ENCODE data around the gene CFAP251. TPM values are rescaled to one million over a fixed set of nuclear protein-coding genes. Genes with fewer than 3 reads are reported as not detected.
"Not testable (repeated sequence)": the region's sequence is repeated elsewhere in the genome, so short reads cannot be mapped to it uniquely, and the experiment has no call there.

CFAP251 gene, protein sequence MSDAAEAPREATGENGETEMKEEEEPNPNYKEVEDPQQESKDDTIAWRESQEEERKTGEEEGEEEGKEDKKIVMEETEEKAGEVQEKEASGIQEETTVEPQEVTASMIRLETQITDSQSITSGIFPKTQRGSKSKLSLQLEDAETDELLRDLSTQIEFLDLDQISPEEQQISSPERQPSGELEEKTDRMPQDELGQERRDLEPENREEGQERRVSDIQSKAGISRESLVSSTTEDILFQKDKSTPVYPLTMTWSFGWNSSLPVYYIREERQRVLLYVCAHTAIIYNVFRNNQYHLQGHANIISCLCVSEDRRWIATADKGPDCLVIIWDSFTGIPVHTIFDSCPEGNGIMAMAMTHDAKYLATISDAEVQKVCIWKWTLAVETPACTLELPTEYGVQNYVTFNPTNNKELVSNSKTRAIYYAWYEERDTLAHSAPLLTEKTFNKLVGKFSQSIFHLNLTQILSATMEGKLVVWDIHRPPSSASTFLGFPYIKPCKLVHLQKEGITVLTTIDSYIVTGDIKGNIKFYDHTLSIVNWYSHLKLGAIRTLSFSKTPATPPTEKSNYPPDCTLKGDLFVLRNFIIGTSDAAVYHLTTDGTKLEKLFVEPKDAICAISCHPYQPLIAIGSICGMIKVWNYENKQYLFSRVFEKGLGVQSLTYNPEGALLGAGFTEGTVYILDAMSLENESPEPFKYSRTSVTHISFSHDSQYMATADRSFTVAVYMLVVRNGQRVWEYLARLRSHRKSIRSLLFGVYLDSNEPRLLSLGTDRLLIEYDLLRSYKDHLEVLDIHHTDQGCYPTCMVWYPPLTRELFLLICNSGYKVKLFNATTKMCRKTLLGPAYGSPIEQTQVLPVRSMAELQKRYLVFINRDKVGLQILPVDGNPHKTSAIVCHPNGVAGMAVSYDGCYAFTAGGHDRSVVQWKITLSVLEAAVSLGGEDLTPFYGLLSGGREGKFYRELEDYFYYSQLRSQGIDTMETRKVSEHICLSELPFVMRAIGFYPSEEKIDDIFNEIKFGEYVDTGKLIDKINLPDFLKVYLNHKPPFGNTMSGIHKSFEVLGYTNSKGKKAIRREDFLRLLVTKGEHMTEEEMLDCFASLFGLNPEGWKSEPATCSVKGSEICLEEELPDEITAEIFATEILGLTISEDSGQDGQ
- total RNA-seq = 9.5 TPM

DNA sequence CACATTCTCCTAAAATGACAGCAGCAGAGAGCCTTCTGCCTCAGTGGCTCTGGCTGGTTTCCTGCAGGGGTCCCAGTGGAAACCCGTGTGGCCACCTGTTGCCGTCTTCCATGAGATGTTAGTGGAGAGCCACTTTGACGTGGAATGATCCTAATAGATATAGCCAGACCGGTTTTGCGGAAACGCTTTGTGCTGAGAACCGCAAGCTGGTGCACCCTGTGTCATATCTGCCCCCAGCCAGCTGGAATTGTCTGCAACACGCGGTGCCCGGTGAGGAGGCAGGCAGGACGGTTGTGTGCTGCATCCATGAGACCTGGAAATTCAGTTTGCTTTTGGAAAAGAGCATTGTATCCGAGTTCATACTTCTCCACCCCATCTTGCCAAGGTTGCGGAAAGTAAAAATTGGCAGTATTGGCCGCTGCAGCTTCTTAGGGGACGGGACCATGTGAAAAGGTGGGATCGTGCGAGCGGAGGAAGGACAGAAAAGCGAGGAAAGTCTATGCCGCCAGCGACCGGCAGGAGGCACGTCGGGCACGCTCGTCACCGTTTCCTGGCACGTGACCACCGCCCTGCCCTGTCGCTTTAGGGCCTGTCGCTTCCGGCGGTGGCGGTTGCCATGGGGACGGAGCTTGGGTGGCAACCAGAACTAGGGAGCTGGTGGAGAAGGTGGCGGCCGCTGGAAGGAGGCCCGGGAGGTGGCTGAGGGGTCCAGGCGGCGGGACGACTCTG is at the start of gene CFAP251:
Gene CFAP251 (plus strand): TSS at position 643 of the 729 bp plus-strand sequence. CDS start 2,714 bp downstream, outside the sequence.
- DNase-seq = peak; percentile 82

DNA sequence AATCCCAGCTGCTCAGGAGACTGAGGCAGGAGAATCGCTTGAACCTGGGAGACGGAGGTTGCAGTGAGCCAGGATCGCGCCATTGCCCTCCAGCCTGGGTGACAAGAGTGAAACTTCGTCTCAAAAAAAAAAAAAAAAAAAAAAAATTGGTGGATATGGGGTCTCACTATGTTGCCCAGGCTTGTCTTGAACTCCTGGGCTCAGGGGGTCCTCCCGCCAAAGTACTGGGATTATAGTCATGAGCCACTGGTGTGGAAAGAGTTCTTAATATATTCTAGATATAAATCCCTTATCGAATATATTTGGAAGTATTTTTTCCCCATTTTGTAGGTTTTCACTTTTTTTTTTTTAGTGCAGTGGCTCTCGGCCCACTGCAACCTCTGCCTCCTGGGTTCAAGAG is 49.2 kb upstream of the CFAP251 start:
- DNase-seq = not testable (repeated sequence)

DNA sequence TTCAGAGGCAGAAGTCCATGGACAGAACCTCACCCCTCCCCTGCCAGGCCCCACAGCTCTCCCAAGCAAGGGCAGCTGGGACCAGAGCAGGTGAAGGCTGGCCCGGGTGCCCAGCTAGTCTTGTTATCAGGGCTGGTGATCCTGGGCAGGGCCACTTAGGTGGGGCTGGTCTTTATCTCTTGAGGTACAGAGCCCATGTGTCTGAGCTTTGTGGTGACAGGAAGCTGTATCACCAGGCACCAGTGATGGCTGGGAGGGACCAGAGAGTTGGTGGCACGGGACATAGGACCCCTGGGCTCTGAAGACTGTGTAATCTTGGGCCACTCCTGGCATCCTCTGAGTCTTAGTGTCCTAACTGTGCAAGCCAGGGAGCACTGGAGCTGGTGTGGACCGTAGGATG is 46.9 kb upstream of the CFAP251 start:
- no peak for DNase-seq

DNA sequence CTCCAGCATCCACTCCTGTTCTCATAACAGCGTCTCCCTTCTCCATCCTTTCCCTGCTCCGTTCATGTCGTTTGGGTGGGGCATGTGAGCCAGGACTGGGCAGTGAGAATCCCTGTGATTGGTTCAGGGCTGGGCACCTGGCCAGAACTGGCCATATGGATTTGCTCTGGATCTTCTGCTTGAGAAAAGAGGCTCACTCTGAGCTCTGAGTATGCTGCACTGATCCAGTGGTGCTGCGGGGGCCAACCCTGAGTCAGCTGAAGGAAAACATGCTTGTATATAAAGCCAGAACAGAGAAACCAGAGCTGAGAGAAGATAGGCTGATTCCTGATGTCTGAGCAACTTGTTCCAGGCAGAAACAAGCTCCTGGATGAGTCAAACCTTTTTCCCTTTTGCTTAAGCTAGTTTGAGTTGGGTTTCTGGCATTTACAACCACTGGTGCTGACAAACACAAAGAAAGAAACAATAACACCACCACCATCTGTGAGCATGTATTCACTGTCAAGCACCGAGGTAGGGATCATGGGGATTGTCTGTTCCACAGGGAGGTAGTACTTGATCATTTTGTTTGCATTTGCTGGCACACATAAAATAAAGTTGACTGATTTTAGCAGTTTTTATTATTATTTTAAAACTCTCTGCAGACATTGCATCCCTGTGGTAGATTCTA is 45.7 kb upstream of the CFAP251 start:
- DNase-seq = peak; percentile 70

- no peak for DNase-seq
Observed at GRCh38 chr12:121873216-121873569, 45.2 kb upstream of the CFAP251 start.

- no peak for DNase-seq
Observed at GRCh38 chr12:121874071-121874470, 44.3 kb upstream of the CFAP251 start.

GRCh38 chr12:121875582-121875981 is 42.8 kb upstream of the CFAP251 start:
- DNase-seq = no peak

DNA sequence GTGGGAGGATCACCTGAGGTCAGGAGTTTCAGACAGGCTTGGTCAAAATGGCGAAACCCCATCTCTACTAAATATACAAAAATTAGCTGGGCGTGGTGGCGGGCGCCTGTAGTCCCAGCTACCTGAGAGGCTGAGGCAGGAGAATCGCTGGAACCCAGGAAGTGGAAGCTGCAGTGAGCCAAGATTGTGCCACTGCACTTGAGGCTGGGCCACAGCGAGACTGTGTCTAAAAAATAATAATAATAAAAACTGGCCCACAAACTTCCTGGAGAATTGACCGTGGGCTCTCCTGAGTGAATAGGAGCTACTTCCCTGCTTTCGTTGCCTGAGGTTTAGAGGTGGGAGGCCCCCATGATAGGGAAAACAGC is 42.3 kb upstream of the CFAP251 start:
- DNase-seq = not testable (repeated sequence)

- DNase-seq = no peak
Observed at GRCh38 chr12:121883315-121883660, 35.1 kb upstream of the CFAP251 start.

- not testable (repeated sequence) for DNase-seq
Observed at GRCh38 chr12:121885129-121885528, 33.3 kb upstream of the CFAP251 start.

DNA sequence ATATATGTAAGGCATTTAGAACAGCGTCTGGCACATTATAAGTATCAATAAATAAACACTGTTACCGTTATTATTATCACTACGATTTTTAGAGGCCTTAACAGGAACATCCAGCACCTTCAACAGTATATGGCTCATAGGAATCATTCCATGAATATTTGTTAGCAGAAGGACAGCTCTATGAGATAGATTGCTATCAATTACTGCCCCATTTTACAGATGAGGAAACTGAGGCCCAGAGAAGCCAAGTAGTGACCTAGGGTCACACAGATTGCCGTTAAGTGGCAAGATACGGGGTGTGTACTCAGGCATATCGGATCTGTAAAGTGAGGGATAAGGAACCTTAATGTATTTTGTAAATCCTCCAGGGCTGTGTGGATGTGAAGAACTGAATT is 30.3 kb upstream of the CFAP251 start:
- DNase-seq = no peak

DNA sequence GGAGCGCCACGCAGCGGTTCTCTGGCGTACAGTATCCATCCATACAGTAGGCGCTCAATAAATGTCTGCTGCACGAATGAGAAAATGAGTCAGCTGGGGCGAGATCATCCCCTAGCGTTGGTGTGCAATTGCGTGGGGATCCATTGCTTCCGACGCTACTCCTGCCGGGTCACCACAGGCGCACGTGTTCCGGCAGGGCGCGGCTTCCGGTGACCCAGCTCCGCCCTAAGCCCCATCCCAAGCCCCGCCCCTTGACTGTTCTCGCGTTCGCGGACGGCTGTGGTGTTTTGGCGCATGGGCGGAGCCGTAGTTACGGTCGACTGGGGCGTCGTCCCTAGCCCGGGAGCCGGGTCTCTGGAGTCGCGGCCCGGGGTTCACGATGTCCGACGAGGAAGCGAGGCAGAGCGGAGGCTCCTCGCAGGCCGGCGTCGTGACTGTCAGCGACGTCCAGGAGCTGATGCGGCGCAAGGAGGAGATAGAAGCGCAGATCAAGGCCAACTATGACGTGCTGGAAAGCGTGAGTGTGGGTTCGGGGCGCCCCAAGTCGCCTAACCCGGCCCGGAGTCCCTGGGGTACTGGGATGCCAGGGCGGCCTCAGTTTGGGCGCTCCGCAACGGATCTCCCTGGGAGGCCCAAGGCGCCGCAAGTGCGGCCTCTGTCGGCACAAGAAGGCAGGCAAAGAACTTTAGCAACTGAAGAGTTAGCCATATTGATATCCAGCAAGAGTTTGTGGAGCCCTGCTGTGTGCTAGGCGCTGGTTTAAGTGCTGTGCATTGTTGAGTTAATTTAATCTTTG is 29.7 kb upstream of the CFAP251 start, which contains the start of gene PSMD9:
Gene PSMD9 (plus strand): TSS at position 313 of the 796 bp plus-strand sequence. CDS start 67 bp downstream, at position 380.
- DNase-seq = peak; percentile 96

DNA sequence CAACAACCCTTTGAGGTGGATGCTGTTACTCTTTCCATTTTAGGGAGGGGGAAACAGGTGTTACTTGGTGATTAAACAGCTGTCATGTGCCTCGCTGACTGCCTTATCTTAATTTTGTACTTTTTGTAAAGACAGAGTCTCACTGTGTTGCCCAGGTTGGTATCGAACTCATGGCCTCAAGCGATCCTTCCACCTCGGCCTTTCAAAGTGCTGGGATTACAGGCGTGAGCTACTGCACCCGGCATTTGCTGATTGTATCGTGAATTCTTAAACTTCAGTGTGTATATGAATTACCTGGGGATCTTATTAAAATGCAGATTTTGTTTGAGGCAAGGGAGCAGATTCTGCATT is 29.1 kb upstream of the CFAP251 start:
- DNase-seq = no peak

DNA sequence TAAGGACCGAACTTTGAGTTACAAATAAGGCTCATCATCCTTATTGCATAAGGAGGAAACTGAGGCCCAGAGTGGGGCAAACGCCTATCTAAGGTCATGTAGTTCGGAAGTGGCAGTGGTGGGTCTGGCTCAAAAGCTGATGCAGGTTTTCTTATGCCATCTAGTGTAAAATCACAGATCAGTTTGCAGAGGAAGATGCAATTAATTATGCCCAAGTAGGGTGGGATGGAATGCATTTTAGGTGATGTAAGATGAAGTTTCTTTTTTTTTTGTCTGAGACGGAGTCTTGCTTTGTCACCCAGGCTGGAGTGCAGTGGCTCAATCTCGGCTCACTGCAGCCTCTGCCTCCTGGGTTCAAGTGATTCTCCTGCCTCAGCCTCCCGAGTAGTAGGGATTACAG is 28.7 kb upstream of the CFAP251 start:
- DNase-seq = not testable (repeated sequence)

DNA sequence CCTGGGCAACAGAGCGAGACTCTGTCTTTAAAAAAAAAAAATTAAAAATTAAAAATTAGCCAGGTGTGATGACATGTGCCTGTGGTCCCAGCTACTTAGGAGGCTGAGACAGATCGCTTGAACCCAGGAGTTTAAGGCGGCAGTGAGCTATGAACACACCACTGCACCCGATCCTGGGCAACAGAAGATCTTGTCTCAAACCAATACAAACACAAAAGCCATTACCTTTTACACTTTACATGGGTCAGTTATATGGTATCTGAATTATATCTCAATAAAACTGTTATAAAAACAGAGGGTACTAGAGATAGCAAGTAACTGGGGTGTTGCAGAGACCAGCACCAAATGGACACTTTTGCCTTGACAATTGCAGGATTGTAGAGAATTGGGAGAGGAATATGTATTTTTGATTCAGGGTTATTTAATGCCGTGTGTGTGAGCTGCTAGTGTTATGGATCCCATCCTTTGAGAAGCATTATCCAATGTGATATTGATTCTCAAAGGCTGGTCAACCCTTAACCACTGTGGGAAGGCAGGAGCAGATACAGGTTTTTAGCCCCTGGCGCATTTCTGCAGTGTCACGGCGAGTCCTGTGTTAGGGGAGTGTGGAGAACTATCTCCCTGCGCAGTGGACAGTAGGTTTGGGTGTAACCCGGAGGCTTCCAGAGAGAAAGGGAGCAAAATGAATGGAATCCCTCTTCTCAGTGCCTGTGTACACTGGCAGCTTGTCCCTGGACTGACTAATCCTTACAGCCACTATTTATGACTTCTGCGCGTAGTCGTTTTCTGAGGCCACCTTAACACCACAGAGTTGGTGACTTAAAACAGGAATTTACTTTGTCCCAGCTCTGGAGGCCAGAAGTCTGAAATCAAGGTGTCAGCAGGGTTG is 25.5 kb upstream of the CFAP251 start:
- no peak for DNase-seq

DNA sequence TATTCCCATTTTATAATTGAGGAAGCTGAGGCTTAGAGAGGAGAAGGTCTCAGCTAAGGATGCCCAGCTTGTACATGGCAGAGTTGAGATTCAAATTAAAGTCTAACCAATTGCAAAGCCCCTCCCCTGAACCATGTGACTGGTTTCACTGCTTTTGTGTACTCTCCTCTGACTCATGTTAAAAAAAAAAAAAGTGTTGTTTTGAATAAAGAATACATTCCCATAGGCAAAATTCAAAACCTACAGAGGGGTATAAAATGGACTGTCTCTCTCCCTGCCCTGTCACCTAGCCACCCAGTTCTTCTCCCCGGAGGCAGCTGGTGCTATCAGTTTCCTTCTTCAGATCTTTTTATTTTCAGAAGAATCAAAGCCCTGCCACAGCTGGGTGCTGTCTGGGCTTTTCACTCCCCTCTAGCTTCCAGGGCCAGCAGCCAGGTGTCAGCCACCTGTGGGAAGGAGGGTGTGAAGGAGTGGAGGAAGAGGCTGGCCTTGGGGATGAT is 24.4 kb upstream of the CFAP251 start:
- no peak for DNase-seq

- no peak for DNase-seq
Observed at GRCh38 chr12:121894633-121895032, 23.8 kb upstream of the CFAP251 start.

DNA sequence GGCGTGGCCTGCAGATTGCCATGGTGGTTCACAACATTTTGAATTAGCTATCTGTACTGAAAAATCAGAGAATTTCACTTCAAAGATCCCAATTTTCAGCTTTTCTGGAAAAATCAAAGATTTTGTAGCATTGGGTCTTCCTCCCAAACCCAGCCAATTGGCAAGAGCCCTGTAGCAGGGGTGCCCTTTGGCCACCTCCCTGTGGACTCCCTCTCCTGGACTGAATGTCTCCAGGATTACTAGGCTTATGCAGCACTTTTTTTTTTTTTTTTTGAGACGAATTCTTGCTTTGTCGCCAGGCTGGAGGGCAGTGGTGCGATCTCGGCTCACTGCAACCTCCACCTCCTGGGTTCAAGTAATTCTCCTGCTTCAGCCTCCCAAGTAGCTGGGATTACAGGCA is 20.1 kb upstream of the CFAP251 start:
- no peak for DNase-seq

- no peak for DNase-seq
Observed at GRCh38 chr12:121899590-121899989, 18.8 kb upstream of the CFAP251 start.

GRCh38 chr12:121903202-121903601 is 15.2 kb upstream of the CFAP251 start:
- DNase-seq = no peak
